Measurements from ENCODE around the gene KLHL8.

KLHL8 gene

DNA sequence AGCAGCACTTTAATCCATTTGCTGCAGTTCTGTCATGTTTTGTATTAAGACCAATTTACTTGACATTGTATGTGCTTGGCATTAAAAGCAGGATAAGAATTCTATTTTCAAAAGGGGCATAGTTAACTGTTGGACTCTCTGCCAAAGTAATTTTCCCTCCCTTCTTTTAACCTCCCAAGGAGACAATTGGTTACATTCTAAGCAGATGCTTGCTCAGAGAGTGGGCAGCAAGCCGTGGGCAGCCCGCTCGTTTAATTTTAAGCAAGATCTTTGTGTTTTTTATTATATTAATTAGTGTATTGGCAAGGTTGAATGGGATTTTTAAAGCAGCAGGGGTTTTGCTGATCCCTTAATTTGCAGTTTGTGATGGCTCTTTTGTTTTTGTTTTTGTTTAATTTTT, 37.1 kb upstream of the KLHL8 start:
- H3K27ac ChIP-seq (ENCODE audit: low read depth, low read length) = no peak overlapping the region
- no peak overlapping the region for H3K4me2 ChIP-seq (ENCODE audit: low read length)
- no peaks in the 10 kb centered on the region for H3F3A ChIP-seq (ENCODE audit: control insufficient read depth, insufficient read depth)
- H3K27me3 ChIP-seq (ENCODE audit: control insufficient read depth, low read length) = no peaks in the 10 kb centered on the region
- TF ChIP-seq EZH2phosphoT487 (IDR thresholded peaks at IDR 0.05; ENCODE audit: borderline replicate concordance, low read length) (no peak), CTCF (IDR thresholded peaks at IDR 0.05; ENCODE audit: low read depth, low read length, poor library complexity, severe bottlenecking) (no peak)
- no peak overlapping the region for H3K4me3 ChIP-seq (ENCODE audit: low read length)
- H3K9me3 ChIP-seq (ENCODE audit: control insufficient read depth, insufficient read depth, low read length) = peaks cover 5% of the 10 kb centered on the region; the same call in 1 of the 2 replicates
- H4K20me1 ChIP-seq (ENCODE audit: control insufficient read depth, insufficient read depth, low read depth, low read length) = no peaks in the 10 kb centered on the region
- no peaks in the 10 kb centered on the region for H3K36me3 ChIP-seq (ENCODE audit: control insufficient read depth, low read length)
- H3K4me1 ChIP-seq (ENCODE audit: control insufficient read depth, low read length) = no peaks in the 10 kb centered on the region
- no peaks in the 10 kb centered on the region for H3K9me2 ChIP-seq (replicated peaks; ENCODE audit: control insufficient read depth, low read length)
- H3K79me2 ChIP-seq (ENCODE audit: control insufficient read depth, low read length) = no peaks in the 10 kb centered on the region

GRCh38 chr4:87255755-87256154, 35.3 kb upstream of the KLHL8 start:
- no peak for TF ChIP-seq CTCF (IDR thresholded peaks at IDR 0.05; ENCODE audit: low read depth, low read length, poor library complexity, severe bottlenecking)
- no peak for TF ChIP-seq EZH2phosphoT487 (IDR thresholded peaks at IDR 0.05; ENCODE audit: borderline replicate concordance, low read length)
- H3K79me2 ChIP-seq (ENCODE audit: control insufficient read depth, low read length) = no peaks in the 10 kb centered on the region
- no peaks in the 10 kb centered on the region for H4K20me1 ChIP-seq (ENCODE audit: control insufficient read depth, insufficient read depth, low read depth, low read length)
- H3K27ac ChIP-seq (ENCODE audit: low read depth, low read length) = no peak overlapping the region
- H3K9me2 ChIP-seq (replicated peaks; ENCODE audit: control insufficient read depth, low read length) = no peaks in the 10 kb centered on the region
- H3K4me2 ChIP-seq (ENCODE audit: low read length) = no peak overlapping the region
- H3K9me3 ChIP-seq (ENCODE audit: control insufficient read depth, insufficient read depth, low read length) = peaks cover 5% of the 10 kb centered on the region; the same call in 1 of the 2 replicates
- H3K4me3 ChIP-seq (ENCODE audit: low read length) = no peak overlapping the region
- H3K27me3 ChIP-seq (ENCODE audit: control insufficient read depth, low read length) = no peaks in the 10 kb centered on the region
- no peaks in the 10 kb centered on the region for H3K36me3 ChIP-seq (ENCODE audit: control insufficient read depth, low read length)
- no peaks in the 10 kb centered on the region for H3K4me1 ChIP-seq (ENCODE audit: control insufficient read depth, low read length)
- H3F3A ChIP-seq (ENCODE audit: control insufficient read depth, insufficient read depth) = no peaks in the 10 kb centered on the region

GRCh38 chr4:87251106-87251505, 30.7 kb upstream of the KLHL8 start:
- H3K4me2 ChIP-seq (ENCODE audit: low read length) = no peak overlapping the region
- H4K20me1 ChIP-seq (ENCODE audit: control insufficient read depth, insufficient read depth, low read depth, low read length) = no peaks in the 10 kb centered on the region
- H3K9me2 ChIP-seq (replicated peaks; ENCODE audit: control insufficient read depth, low read length) = no peaks in the 10 kb centered on the region
- TF ChIP-seq EZH2phosphoT487 (IDR thresholded peaks at IDR 0.05; ENCODE audit: borderline replicate concordance, low read length) (no peak), CTCF (IDR thresholded peaks at IDR 0.05; ENCODE audit: low read depth, low read length, poor library complexity, severe bottlenecking) (no peak)
- no peak overlapping the region for H3K27ac ChIP-seq (ENCODE audit: low read depth, low read length)
- H3K9me3 ChIP-seq (ENCODE audit: control insufficient read depth, insufficient read depth, low read length) = peaks cover 5% of the 10 kb centered on the region; the same call in 1 of the 2 replicates
- H3F3A ChIP-seq (ENCODE audit: control insufficient read depth, insufficient read depth) = no peaks in the 10 kb centered on the region
- H3K4me3 ChIP-seq (ENCODE audit: low read length) = no peak overlapping the region
- no peaks in the 10 kb centered on the region for H3K79me2 ChIP-seq (ENCODE audit: control insufficient read depth, low read length)
- no peaks in the 10 kb centered on the region for H3K27me3 ChIP-seq (ENCODE audit: control insufficient read depth, low read length)
- H3K4me1 ChIP-seq (ENCODE audit: control insufficient read depth, low read length) = no peaks in the 10 kb centered on the region
- no peaks in the 10 kb centered on the region for H3K36me3 ChIP-seq (ENCODE audit: control insufficient read depth, low read length)

DNA sequence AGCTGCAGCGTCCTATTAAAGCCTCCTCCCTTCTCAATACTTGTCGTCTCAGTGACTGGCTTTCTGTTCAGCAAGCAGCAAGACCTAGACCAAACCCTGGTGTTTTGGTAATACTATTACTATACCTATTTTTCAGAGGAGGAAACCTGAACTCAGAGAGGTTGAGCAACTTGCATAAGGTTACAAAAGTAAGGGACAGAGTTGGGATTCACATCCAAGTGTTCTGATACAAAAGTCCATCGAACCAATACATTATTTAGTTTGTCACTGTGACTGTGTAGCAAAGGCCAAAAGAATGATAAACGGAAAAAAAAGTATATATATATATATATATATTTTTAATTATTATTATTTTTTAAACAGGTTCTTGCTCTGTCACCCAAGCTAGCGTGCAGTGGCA, 29.9 kb upstream of the KLHL8 start:
- H3K4me3 ChIP-seq (ENCODE audit: low read length) = no peak overlapping the region
- H3K36me3 ChIP-seq (ENCODE audit: control insufficient read depth, low read length) = no peaks in the 10 kb centered on the region
- H3K27ac ChIP-seq (ENCODE audit: low read depth, low read length) = no peak overlapping the region
- H4K20me1 ChIP-seq (ENCODE audit: control insufficient read depth, insufficient read depth, low read depth, low read length) = no peaks in the 10 kb centered on the region
- H3K4me2 ChIP-seq (ENCODE audit: low read length) = no peak overlapping the region
- H3K27me3 ChIP-seq (ENCODE audit: control insufficient read depth, low read length) = no peaks in the 10 kb centered on the region
- no peaks in the 10 kb centered on the region for H3K4me1 ChIP-seq (ENCODE audit: control insufficient read depth, low read length)
- no peaks in the 10 kb centered on the region for H3K9me2 ChIP-seq (replicated peaks; ENCODE audit: control insufficient read depth, low read length)
- no peaks in the 10 kb centered on the region for H3K9me3 ChIP-seq (ENCODE audit: control insufficient read depth, insufficient read depth, low read length)
- H3K79me2 ChIP-seq (ENCODE audit: control insufficient read depth, low read length) = no peaks in the 10 kb centered on the region
- H3F3A ChIP-seq (ENCODE audit: control insufficient read depth, insufficient read depth) = no peaks in the 10 kb centered on the region
- no peak for TF ChIP-seq CTCF (IDR thresholded peaks at IDR 0.05; ENCODE audit: low read depth, low read length, poor library complexity, severe bottlenecking)
- TF ChIP-seq EZH2phosphoT487 (IDR thresholded peaks at IDR 0.05; ENCODE audit: borderline replicate concordance, low read length) = no peak

Measured in DOHH2 (cell line).